Measurements from ENCODE around the gene FGF14.

DNA sequence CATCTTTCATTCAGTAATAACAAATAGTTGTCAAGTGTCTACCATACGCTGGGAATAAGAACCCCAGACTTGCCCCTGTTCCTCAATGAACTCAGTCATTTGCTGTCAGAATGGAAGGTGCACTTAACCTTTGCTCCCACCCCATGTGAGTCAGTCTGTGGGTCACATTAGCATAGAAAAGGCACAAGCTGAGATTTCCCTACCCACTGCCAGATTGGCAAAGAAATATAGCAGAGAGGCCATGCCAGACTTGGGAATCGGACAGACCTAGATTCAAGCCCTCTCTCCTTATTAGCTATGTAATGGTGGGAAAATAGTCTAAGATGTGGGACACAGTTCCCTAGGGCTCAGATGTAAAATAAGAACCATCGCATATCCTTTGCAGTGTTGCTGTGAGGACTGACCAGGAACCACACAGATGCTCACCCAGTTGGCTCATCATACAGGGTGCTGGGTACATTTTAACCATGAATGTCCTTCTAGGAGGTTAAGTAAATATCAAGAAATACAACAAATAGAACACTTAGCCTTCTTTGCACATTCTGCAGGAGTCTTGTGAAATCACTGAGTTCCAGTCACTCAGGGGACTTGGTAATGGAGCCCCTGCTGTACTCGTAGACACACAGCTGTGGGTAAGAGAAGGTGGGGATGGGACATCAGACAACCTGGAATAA is 218.2 kb downstream of the FGF14 start:
- TF ChIP-seq RAD21 (IDR thresholded peaks at IDR 0.05; ENCODE audit: low read length) (no peak), POLR2A (IDR thresholded peaks at IDR 0.05; ENCODE audit: low read depth, low read length) (no peak), BHLHE40 (IDR thresholded peaks at IDR 0.05; ENCODE audit: low read depth, low read length) (no peak), ELK1 (IDR thresholded peaks at IDR 0.05; ENCODE audit: borderline replicate concordance, low read depth, low read length) (no peak), CTCF (conservative IDR thresholded peaks at IDR 0.05; ENCODE audit: low read depth, low read length) (no peak), RFX5 (IDR thresholded peaks at IDR 0.05; ENCODE audit: low read depth, low read length) (no peak)

Measured in IMR-90 (cell line).